IMR-90 (cell line): ENCODE measurements around the gene SELENBP1. TPM values are rescaled to one million over a fixed set of nuclear protein-coding genes. Genes with fewer than 3 reads are reported as not detected.

Source experiments
- ATAC-seq: fragments of 200-7000 bp; cut with Tn5 transposase; 2 replicates; pipeline ENCODE4 v1.9.1; 2020; ENCODE audit warnings: low read depth, mild to moderate bottlenecking, moderate library complexity
- BruUV-seq: library from RNA; stranded (reverse); fragments of 400-500 nt; replicated peaks from 2 replicates; lab custom pipeline; 2021; lab: Mats Ljungman, UMichigan
- CTCF ChIA-PET: fragments of 300-600 bp; formaldehyde crosslinking; extraction: SDS; loops from one replicate; lab custom pipeline; 2021; ENCODE audit warnings: antibody characterized with exemption; lab: Yijun Ruan, JAX
- POLR2A ChIA-PET: fragments of 300-600 bp; sonication (Branson Sonifier 250); formaldehyde crosslinking; loops from one replicate; lab custom pipeline; 2022; ENCODE audit warnings: antibody characterized with exemption; ENCODE audit not compliant: unreplicated experiment; lab: Charles Lee
- DNase-seq: peaks from one replicate; pipeline ENCODE4 v3.0.0; 2013
- H2AFZ ChIP-seq: replicated peaks from 2 replicates; pipeline ENCODE3; 2013; ENCODE audit warnings: low read length, mild to moderate bottlenecking; ENCODE audit not compliant: poor library complexity
- H2AK5ac ChIP-seq: 2 replicates; pipeline ENCODE4 v1.6.1; 2013; ENCODE audit warnings: low read depth, low read length, inconsistent platforms
- H2AK9ac ChIP-seq: replicated peaks from 2 replicates; pipeline ENCODE3; 2013; ENCODE audit warnings: mild to moderate bottlenecking, low read depth, low read length, moderate library complexity; ENCODE audit not compliant: poor library complexity
- H2BK120ac ChIP-seq: 2 replicates; pipeline ENCODE4 v1.6.1; 2013; ENCODE audit warnings: low read depth, low read length, inconsistent platforms
- H2BK15ac ChIP-seq: 3 replicates; pipeline ENCODE4 v1.6.1; 2013; ENCODE audit warnings: low read depth, low read length, inconsistent platforms
- H2BK20ac ChIP-seq: 2 replicates; pipeline ENCODE4 v1.6.1; 2013; ENCODE audit warnings: low read depth, mild to moderate bottlenecking, inconsistent platforms, low read length, moderate library complexity
- H2BK5ac ChIP-seq: 2 replicates; pipeline ENCODE4 v1.6.1; 2013; ENCODE audit warnings: mild to moderate bottlenecking, low read depth, low read length, inconsistent platforms; ENCODE audit not compliant: poor library complexity, severe bottlenecking
- H3K14ac ChIP-seq: replicated peaks from 2 replicates; pipeline ENCODE4 v1.6.1; 2013; ENCODE audit warnings: low read depth, low read length, inconsistent platforms
- H3K18ac ChIP-seq: 2 replicates; pipeline ENCODE4 v1.6.1; 2013; ENCODE audit warnings: low read depth, low read length, control low read depth
- H3K23ac ChIP-seq: 2 replicates; pipeline ENCODE4 v1.6.1; 2013; ENCODE audit warnings: low read depth, low read length, inconsistent platforms
- H3K27ac ChIP-seq: 2 replicates; pipeline ENCODE4 v1.5.1; 2013; ENCODE audit warnings: mild to moderate bottlenecking, control low read depth, low read length; ENCODE audit not compliant: insufficient read depth
- H3K27me3 ChIP-seq: 2 replicates; pipeline ENCODE4 v1.6.1; 2013; ENCODE audit warnings: low read length; ENCODE audit not compliant: control insufficient read depth, insufficient read depth
- H3K36me3 ChIP-seq: 2 replicates; pipeline ENCODE4 v1.6.1; 2013; ENCODE audit warnings: low read length, mixed read lengths; ENCODE audit not compliant: control insufficient read depth, insufficient read depth
- H3K4ac ChIP-seq: 2 replicates; pipeline ENCODE4 v1.6.1; 2013; ENCODE audit warnings: low read depth, low read length, inconsistent platforms
- H3K4me1 ChIP-seq: 2 replicates; pipeline ENCODE4 v1.6.1; 2013; ENCODE audit warnings: low read length, mixed read lengths; ENCODE audit not compliant: control insufficient read depth, insufficient read depth
- H3K4me2 ChIP-seq: 2 replicates; pipeline ENCODE4 v1.6.1; 2013; ENCODE audit warnings: low read depth, mild to moderate bottlenecking, control low read depth, low read length, moderate library complexity
- H3K4me3 ChIP-seq: 2 replicates; pipeline ENCODE4 v1.5.1; 2013; ENCODE audit warnings: low read depth, mild to moderate bottlenecking, control low read depth, low read length, moderate library complexity; ENCODE audit not compliant: insufficient read depth
- H3K56ac ChIP-seq: 2 replicates; pipeline ENCODE4 v1.6.1; 2013; ENCODE audit warnings: low read length, inconsistent platforms; ENCODE audit not compliant: insufficient read depth; ENCODE audit errors: extremely low read depth
- H3K79me1 ChIP-seq, 2 experiments: 2 replicates each; pipeline ENCODE4 v1.6.1; 2013; ENCODE audit warnings: low read length in 2 of 2, inconsistent platforms in 1 of 2, low read depth in 1 of 2
- H3K9ac ChIP-seq: 2 replicates; pipeline ENCODE4 v1.6.1; 2013; ENCODE audit warnings: low read depth, low read length, control low read depth
- H3K9me1 ChIP-seq: 2 replicates; pipeline ENCODE4 v1.6.1; 2013; ENCODE audit warnings: low read length, inconsistent platforms; ENCODE audit not compliant: insufficient read depth
- H3K9me3 ChIP-seq: 2 replicates; pipeline ENCODE4 v1.6.1; 2013; ENCODE audit warnings: low read length; ENCODE audit not compliant: control insufficient read depth, insufficient read depth
- H4K20me1 ChIP-seq: 2 replicates; pipeline ENCODE4 v1.6.1; 2013; ENCODE audit warnings: low read length, inconsistent platforms; ENCODE audit not compliant: insufficient read depth
- H4K5ac ChIP-seq: 2 replicates; pipeline ENCODE4 v1.6.1; 2013; ENCODE audit warnings: mild to moderate bottlenecking, low read depth, low read length, control low read depth
- H4K8ac ChIP-seq, 2 experiments: 2 replicates each; pipeline ENCODE4 v1.6.1; 2013; ENCODE audit warnings: low read depth in 2 of 2, low read length in 2 of 2, control low read depth in 1 of 2, inconsistent platforms in 1 of 2
- H4K91ac ChIP-seq: 2 replicates; pipeline ENCODE4 v1.6.1; 2013; ENCODE audit warnings: low read depth, low read length, inconsistent platforms; ENCODE audit not compliant: insufficient read depth
- BHLHE40 ChIP-seq: fragments of 150-350 bp; IDR thresholded peaks from 2 replicates; pipeline ENCODE4 v1.6.1; 2016; ENCODE audit warnings: mild to moderate bottlenecking, low read depth, low read length
- CHD1 ChIP-seq: IDR thresholded peaks from 2 replicates; pipeline ENCODE4 v1.6.1; 2012; ENCODE audit warnings: low read depth, low read length, improper control_type of control experiment
- CTCF ChIP-seq: conservative IDR thresholded peaks from 2 replicates; pipeline ENCODE4 v1.5.1; 2012; ENCODE audit warnings: mild to moderate bottlenecking, low read depth, low read length, improper control_type of control experiment
- ELK1 ChIP-seq: fragments of 150-350 bp; IDR thresholded peaks from 2 replicates; pipeline ENCODE4 v1.6.1; 2016; ENCODE audit warnings: low read depth, mild to moderate bottlenecking, low read length, moderate library complexity, borderline replicate concordance
- FOS ChIP-seq: fragments of 150-350 bp; IDR thresholded peaks from 2 replicates; pipeline ENCODE4 v1.6.1; 2016; ENCODE audit warnings: low read depth, low read length
- MXI1 ChIP-seq: IDR thresholded peaks from 2 replicates; pipeline ENCODE4 v1.6.1; 2012; ENCODE audit warnings: low read depth, mild to moderate bottlenecking, low read length, moderate library complexity, borderline replicate concordance
- NFE2L2 ChIP-seq: fragments of 150-350 bp; IDR thresholded peaks from 2 replicates; pipeline ENCODE4 v1.6.1; 2016; ENCODE audit warnings: low read depth, mild to moderate bottlenecking, low read length
- RCOR1 ChIP-seq: IDR thresholded peaks from 2 replicates; pipeline ENCODE4 v1.6.1; 2012; ENCODE audit warnings: mild to moderate bottlenecking, low read length, improper control_type of control experiment; ENCODE audit not compliant: insufficient replicate concordance
- RFX5 ChIP-seq: IDR thresholded peaks from 2 replicates; pipeline ENCODE4 v1.8.0; 2012; ENCODE audit warnings: low read depth, mild to moderate bottlenecking, low read length, moderate library complexity
- WGBS, 2 experiments: methylation state at CpG; one replicate each; pipeline versions ENCODE4 v1.1.5 to v1.1.7; 2013; ENCODE audit warnings: missing lambda C conversion rate in 2 of 2; ENCODE audit not compliant: insufficient read length in 1 of 2; ENCODE audit errors: extremely low coverage in 2 of 2; 5-methylcytosine and 5-hydroxymethylcytosine counted together
- dilution Hi-C: fragments of 300-500 bp; cut with HindIII; formaldehyde crosslinking; loops from one replicate; pipeline ENCODE4 v1.14.3; 2018; ENCODE audit warnings: low sequenced_read_pairs; ENCODE audit not compliant: unreplicated experiment
- in situ Hi-C: fragments of 300-500 bp; cut with MboI; formaldehyde crosslinking; loops from 3 replicates; pipeline ENCODE4 v1.14.3; 2019; ENCODE audit warnings: low sequenced_read_pairs, inconsistent platforms, mixed read lengths
- intact Hi-C: fragments of 100-400 bp; cut with micrococcal nuclease; formaldehyde crosslinking; loops from 2 replicates; pipeline ENCODE4 v1.10.0; 2022
- polyA plus RNA-seq, 3 experiments: library from polyadenylated mRNA; depleted of rRNA; stranded (reverse); fragments of >200 nt; gene quantifications; 2 replicates each; pipeline ENCODE4 v1.2.3, GENCODE V29; 2012; ENCODE audit warnings: low replicate concordance in 1 of 3
- total RNA-seq: library from RNA; depleted of rRNA; stranded (reverse); fragments of >200 nt; gene quantifications from 2 replicates; pipeline ENCODE4 v1.2.3, GENCODE V29; 2012
- TF ChIP-seq, protein P1 (sequence below): fragments of 150-350 bp; IDR thresholded peaks from 2 replicates; pipeline ENCODE4 v1.6.1; 2017; ENCODE audit warnings: mild to moderate bottlenecking, antibody characterized with exemption, low read length, low read depth

Gene SELENBP1
- total and polyA plus RNA-seq, 2 of the 4 experiments (the other 2 are of a cell fraction) = 21.3 to 56.9 TPM

DNA sequence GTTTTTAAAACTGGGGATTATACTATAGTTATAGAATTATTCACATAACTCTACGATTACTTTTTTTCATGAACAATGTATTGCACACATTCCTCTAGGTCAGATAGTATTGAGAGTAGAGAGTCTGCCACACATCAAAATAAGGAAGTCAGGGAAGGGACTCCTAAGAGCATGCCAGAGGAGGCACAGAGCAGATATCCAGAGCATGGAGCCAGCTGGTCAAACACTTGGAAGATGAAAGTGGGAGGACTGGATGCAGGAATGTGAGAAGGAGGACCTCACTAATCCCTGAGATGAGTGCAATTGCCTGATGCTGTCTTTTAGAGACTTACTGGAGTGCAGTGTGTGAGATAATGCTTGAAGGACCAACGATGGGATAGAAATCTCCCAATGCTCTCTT, 15.8 kb downstream of the SELENBP1 start:
- Histone ChIP-seq H3K9me1 (no peaks in the 10 kb centered on the region), H4K5ac (no peak overlapping the region), H4K20me1 (no peaks in the 10 kb centered on the region), H3K18ac (no peak overlapping the region), H4K8ac (no peak overlapping the region), H3K4me1 (no peaks in the 10 kb centered on the region), H2BK20ac (no peak overlapping the region), H3K9me3 (no peaks in the 10 kb centered on the region), H2AFZ (no peak overlapping the region), H3K79me1 (no peaks in the 10 kb centered on the region), H2BK5ac (no peak overlapping the region), H3K56ac (no peak overlapping the region), H3K4me2 (no peak overlapping the region), H2BK120ac (no peak overlapping the region), H3K36me3 (no peaks in the 10 kb centered on the region), H3K27me3 (no peaks in the 10 kb centered on the region), H3K9ac (no peak overlapping the region), H3K4me3 (no peak overlapping the region), H3K27ac (no peak overlapping the region), H4K91ac (no peak overlapping the region), H3K14ac (no peak overlapping the region), H2AK5ac (no peak overlapping the region), H2BK15ac (no peak overlapping the region), H3K23ac (no peak overlapping the region), H2AK9ac (no peak overlapping the region), H3K4ac (no peak overlapping the region)
- no peak for DNase-seq
- POLR2A ChIA-PET = no interaction called here
- CTCF ChIA-PET = interaction anchor here (2.0 kb wide), 1 partner anchor 16 kb away, joined by 6 read pairs; no protein-coding TSS in a partner anchor
- ATAC-seq = peak; percentile 69
- in situ Hi-C loops = no loop called here
- BruUV-seq = no TSS peak
- no CpG with 5 or more reads among the region's 2 CpGs for WGBS, 2 experiments
- TF ChIP-seq, protein P1, sequence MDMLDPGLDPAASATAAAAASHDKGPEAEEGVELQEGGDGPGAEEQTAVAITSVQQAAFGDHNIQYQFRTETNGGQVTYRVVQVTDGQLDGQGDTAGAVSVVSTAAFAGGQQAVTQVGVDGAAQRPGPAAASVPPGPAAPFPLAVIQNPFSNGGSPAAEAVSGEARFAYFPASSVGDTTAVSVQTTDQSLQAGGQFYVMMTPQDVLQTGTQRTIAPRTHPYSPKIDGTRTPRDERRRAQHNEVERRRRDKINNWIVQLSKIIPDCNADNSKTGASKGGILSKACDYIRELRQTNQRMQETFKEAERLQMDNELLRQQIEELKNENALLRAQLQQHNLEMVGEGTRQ = no peak
- TF ChIP-seq RCOR1 (no peak), FOS (no peak), BHLHE40 (no peak), NFE2L2 (no peak), CTCF (no peak), ELK1 (no peak), CHD1 (no peak), MXI1 (no peak), RFX5 (no peak)
- dilution Hi-C loops = no loop called here
- intact Hi-C loops = no loop called here
